Esophagus muscularis mucosa (tissue), 4 donors: Measurements from ENCODE around the gene ARHGAP21.

Source experiments
- CTCF ChIP-seq, 3 experiments: fragments of 200-600 bp in 2 of 3; fragments of 450-650 bp in 1 of 3; sonication (generic) in 2 of 3; IDR thresholded peaks; one replicate each; pipeline ENCODE4 v1.5.1; 2017 to 2019; ENCODE audit warnings: antibody characterized with exemption in 3 of 3, mild to moderate bottlenecking in 2 of 3, moderate library complexity in 1 of 3
- EP300 ChIP-seq: sonication (generic); formaldehyde crosslinking; IDR thresholded peaks from one replicate; pipeline ENCODE4 v1.6.1; 2017; ENCODE audit warnings: antibody characterized with exemption
- POLR2A ChIP-seq: fragments of 450-650 bp; IDR thresholded peaks from one replicate; pipeline ENCODE4 v1.6.1; 2017; ENCODE audit warnings: antibody characterized with exemption, moderate library complexity, mild to moderate bottlenecking, low read depth
- POLR2AphosphoS5 ChIP-seq, 2 donors: sonication (generic); formaldehyde crosslinking; IDR thresholded peaks; one replicate each; pipeline ENCODE4 v1.6.1; 2017; ENCODE audit warnings: antibody characterized with exemption in 2 of 2

- TF ChIP-seq POLR2A (no peak), EP300 (no peak), CTCF (IDR thresholded peaks at IDR 0.05) (no peak), POLR2AphosphoS5 (IDR thresholded peaks at IDR 0.05) (no peak)
Observed at GRCh38 chr10:24664991-24665390, 58.7 kb downstream of the ARHGAP21 start.
